Activated gamma-delta T cell treated with Interleukin-2 at 50 U/mL for 16 hours (primary cell): Measurements from ENCODE around the gene ADNP.

Source experiments
- DNase-seq: peaks from one replicate; pipeline ENCODE4 v3.0.0-alpha.2; 2020

The ADNP gene

DNA sequence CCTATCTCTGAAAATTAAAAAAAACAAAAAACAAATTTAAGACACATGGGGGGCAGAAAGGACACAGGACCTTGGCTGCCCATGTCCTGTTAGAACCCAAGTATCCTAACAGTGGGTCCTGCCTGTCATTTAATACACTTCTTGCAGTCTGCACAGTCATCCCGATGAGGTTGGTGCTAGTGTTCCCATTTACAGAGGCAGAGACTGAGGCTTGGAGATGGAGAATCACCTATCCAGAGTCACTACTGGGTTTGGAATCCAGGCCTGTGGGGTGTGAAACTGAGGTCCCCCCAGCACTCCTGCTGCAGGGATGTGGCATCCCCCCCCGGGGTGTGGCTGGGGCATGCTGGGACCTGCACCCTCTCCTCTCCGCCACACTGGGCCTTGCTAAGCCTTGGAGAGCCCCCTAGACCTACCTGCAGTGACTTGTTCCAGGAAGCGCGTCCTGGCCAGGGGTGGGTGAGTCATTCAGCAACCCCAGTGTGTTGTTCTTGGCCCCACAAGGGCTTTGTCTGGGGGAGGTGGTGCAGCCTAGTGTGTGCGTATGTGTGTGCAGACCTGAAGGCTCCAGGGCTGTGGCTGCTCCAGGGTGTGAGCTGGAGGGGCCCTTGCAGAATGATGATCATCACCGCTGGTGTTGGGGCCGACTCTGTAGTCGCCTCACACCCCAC is 86.7 kb downstream of the ADNP start:
- DNase-seq = peak; percentile 52

DNA sequence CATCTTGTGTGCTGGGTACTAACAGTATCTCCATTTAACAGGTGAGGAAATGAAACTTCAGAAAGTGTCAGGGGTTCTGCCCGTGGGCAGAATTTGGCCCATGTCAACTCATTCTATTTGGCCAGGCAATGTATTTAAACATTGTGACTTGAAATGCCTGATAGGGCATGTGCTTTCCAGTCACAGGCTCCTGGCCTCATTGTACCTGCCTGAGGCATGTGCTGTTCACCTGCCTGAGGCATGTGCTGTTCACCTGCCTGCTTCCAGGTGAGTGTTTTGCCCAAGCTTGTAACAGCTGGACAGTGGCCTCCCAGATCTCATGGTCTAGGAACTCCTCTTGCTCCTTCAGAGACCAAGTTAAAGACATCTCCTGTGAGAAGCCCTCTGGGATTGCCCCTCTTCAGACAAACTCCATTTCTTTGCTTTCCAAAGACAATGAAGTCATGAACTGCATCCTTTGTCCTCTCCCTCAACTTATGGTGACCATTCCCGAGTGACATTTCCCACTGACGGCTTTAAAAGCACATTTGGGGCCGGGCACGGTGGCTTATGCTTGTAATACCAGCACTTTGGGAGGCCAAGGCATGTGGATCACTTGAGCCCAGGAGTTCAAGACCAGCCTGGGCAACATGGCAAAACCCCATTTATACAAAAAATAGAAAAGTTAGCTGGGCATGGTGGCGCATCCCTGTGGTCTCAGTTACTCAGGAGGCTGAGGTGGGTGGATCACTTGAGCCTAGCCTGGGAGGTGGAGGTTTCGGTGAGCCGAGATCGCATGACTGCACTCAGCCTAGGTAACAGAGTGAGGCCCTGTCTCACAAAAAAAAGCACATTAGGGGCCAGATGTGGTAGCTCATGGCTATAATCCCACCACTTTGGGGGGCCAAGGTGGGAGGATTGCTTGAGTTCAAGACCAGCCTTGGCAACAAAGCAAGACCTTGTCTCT is 87.6 kb downstream of the ADNP start:
- no peak for DNase-seq

DNA sequence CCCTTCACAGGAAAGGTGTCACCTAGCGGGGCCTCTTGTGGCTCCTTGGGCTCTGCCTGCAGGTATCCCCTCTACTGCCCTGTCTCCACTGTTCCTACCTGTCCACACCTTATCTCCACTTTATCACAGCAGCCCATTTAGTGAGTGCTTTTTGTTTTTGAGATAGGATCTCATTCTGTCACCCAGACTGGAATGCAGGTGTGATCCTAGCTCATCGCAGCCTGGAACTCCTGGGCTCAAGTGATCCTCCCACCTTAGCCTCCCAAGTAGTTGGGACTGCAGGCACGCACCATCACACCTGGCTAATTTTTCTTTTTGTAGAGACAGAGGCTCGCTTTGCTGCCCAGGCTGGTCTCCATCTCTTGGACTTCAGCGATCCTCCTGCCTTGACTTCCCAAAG is 88.4 kb downstream of the ADNP start:
- no peak for DNase-seq
